GM18511 (cell line): ENCODE measurements around the gene MNX1.

Experiments
- ATAC-seq: cut with Tn5 transposase; IDR thresholded peaks from one replicate; pipeline ENCODE4 v1.9.1; 2021; ENCODE audit warnings: mild to moderate bottlenecking, moderate library complexity; ENCODE audit not compliant: unreplicated experiment

Gene MNX1

GRCh38 chr7:157016352-157017041, 6.0 kb upstream of the MNX1 start:
- ATAC-seq: peak; percentile 75

GRCh38 chr7:157016024-157016351, 5.5 kb upstream of the MNX1 start:
- ATAC-seq: peak; percentile 4

DNA sequence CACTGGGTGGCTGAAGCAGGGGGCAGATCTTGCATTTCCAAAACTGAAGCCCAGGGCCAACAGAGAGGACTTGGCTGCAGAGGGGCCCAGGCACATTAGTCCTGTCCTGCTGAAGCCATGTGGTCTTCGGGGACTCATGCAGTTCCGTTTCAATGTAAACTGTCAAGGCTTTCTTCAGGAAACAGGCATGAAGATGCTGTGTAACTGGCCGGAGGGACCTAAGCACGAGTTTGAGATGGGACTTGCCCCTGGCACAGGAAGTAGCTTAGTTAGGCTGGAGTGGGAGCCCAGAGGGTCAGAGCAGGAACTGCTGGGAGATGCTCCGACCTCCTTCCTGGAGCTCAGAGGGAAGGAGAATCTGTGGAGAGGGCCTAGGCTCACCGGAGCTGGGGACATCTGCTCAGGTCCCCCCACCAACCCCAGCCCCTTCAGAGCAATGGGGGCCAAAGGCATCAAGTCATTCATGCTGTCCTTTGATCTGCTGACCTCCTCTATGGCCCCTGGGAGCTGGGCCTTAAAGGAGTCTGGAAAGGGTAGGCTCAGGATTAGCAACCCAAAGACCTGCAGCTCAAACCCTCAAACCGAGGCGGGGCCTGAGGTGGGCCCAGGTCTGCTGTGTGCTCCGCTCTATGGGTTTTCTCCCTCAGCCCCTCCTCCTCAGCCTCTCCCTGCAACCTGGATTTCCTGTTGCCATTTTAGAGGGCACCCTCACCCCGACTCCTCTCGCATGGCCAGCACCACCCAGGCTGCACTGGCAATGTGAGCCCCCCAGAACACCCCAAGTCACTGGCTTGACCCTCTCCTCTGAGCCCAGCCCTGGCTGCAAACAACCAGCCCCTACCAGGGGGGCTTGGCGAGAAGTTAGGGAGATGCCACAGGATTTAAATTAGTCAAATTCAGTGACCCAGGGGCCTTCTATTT, 4.4 kb upstream of the MNX1 start:
- ATAC-seq: no peak

DNA sequence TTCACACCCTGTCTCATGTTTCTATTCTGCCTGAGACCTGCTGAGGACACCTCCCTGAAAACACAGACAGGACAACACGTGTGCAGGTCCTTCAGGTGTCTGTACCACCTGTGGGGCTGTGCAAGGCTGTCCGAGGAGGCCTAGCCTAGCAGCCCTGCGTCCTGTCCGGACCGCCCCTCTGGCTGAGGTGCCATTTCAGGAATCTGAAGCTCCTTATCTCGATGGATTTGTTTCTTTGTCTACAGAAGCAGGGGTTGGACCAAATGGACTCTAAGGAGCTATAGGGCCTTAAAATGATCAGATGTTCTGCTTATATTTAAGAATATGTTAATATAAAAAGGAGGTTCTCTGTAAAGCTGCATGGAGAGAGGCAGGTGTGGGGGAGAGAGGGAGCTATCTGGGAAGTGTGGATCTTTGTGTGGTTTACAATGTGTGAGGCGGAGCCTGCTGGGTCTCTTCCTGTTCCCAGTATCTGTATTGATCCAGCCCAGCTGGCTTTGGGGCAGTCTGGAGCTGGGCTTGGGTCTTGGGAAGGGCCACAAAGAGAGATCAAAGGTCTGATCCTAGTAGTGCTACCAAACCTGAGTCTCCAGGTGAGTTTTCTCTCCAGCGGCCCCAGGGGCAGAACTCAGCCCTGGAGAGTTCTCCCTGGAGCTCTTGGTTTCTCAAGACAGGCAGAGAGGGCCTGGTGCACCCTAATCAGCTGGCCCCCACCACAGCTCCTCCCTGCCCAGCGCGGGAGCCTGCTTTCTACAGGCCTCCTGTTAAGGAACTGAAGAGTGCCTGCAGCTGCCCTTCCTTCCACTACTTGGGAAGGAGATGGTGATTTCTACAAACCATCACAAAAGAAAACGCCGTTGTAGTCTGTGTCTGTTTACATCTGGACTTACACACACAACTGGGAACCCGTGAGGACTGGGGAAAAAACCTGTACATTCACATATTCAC, 3.4 kb upstream of the MNX1 start:
- ATAC-seq: no peak

- ATAC-seq: no peak
These were observed 2.6 kb upstream of the MNX1 start for GRCh38 chr7:157013101-157013500.

GRCh38 chr7:157012113-157012547, 1.7 kb upstream of the MNX1 start:
- no peak for ATAC-seq

DNA sequence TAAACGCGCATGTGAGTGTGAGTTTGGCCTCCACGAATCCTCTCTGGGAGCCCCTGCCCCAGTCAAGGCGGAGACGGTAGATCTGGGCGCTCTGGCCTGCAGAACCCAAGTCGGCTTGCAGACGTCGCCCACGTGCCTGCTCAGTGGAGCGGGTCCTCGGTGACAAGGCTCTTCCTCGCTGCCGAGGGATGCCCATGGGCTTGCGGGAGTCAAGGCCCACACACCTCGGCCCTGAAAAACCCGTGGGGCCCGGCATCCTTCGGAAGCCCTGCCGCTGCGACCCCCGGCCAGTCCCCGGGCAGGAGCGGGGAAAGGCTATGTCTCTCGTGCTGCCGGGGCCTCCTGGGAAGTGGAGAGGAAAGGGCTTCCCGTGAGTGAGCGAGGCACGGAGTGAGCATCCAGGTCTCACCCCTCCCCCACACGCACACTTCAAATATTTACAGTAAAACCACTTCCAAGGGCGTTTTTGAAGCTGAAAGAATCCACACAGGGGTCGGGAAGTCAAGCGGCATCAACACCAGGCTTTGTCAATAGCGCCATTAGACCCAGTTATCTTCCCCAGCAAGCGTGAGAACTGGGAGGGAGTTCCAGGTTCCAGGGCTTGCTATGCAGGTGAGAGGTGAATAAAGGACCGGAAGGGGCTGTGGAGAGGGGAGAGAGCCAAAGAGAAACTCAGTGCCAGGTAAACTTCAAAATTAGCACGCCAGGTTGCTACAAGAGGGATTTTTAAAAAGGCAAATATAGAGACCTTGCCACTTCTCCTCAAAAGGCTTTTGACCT, 1.1 kb upstream of the MNX1 start:
- ATAC-seq: peak; percentile 18

DNA sequence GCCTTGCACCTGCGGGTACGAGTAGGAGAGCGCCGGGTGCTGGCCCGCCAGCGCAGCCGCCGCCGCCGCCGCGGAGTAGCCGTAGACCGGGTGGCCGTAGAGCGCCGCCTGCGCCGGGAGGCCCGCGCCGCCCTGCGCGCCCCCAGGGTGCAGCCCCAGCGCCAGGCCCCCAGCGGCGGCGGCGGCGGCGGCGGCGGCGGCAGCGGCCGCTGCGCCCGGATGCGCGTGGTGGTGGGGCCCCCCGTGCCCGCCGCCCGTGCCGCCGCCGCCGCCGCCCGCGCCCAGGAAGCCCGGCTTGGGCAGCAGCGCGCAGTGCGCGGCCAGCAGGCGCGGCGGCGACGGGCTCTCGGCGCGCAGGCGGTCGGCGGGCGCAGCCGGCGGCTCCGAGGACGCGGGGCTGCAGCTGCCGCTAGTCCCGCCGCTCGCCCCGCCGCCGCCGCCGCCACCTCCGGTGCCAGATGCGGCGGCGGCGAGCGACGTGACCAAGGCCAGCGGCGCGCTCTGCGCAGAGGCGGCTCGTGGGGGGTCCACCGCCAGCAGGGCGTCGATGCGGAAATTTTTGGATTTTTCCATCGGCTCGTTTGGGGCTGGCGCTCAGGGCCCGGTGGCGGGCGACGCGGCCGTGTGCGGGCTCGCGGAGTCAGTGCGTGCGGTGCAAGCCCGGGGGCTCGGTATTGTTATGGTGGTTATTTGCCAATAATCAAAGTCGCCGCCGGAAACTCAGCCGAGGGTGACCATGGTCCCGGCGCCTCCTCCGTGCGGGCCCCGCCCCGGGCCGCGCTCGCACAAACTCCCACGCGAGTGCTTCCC, 480 bp downstream of the MNX1 start:
- ATAC-seq: peak; percentile 28

- peak; percentile 42 for ATAC-seq
These were observed 1.2 kb downstream of the MNX1 start for GRCh38 chr7:157009170-157009777.

GRCh38 chr7:157008206-157009169, 2.0 kb downstream of the MNX1 start:
- peak; percentile 5 for ATAC-seq

GRCh38 chr7:157007470-157008066, 2.9 kb downstream of the MNX1 start:
- no peak for ATAC-seq

DNA sequence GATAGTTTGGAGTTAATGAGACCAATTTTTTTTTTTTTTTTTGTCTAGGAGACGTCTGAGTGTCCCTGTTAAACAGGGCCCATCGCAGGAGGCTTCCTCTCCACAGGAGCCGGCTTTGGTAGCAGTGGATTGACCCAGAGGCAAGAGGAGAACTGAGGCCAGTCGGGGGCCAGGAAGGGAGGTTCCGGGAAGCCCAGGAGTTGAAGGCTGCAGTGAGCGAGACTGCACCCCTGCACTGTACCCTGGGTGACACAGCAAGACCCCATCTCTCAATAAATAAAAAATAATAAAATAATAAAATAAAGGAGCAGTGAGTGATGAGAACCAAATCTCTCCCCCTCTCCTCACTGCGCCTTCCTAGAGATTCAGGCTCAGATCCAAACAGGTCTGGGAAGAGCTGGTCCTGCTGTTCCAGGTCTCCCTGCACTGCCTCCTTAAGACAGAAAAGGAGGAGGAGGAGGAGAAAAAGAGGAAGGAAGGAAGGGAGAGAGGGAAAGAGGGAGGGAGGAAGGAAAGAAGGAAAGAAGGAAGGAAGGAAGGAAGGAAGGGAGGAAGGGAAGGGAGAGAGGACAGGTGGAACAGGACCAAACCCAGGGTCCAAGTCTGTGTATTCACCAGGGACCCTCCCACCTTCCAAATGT, 3.5 kb downstream of the MNX1 start:
- no peak for ATAC-seq

DNA sequence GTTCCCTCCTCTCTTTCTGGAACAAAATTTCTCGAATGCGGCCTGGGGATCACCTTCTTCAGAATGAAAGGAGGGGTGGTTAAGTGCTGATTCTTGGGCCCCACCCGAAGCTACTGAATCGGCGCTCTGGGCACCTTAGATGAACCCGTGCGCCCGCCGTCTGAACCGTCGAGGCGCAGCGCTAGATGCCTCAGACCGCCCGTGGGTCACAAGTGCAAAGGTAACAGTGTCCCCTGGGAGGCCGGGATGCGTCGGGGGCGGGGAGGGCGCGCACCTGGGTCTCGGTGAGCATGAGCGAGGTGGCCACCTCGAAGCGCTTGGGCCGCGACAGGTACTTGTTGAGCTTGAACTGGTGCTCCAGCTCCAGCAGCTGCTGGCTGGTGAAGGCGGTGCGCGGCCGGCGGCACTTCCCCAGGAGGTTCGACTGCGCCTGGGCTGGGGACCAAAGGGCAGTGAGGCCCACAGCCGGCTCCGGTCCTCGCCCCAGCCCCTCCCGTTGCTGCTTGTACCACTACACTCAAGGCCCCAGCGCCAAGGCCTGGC, 4.2 kb downstream of the MNX1 start:
- ATAC-seq: no peak

DNA sequence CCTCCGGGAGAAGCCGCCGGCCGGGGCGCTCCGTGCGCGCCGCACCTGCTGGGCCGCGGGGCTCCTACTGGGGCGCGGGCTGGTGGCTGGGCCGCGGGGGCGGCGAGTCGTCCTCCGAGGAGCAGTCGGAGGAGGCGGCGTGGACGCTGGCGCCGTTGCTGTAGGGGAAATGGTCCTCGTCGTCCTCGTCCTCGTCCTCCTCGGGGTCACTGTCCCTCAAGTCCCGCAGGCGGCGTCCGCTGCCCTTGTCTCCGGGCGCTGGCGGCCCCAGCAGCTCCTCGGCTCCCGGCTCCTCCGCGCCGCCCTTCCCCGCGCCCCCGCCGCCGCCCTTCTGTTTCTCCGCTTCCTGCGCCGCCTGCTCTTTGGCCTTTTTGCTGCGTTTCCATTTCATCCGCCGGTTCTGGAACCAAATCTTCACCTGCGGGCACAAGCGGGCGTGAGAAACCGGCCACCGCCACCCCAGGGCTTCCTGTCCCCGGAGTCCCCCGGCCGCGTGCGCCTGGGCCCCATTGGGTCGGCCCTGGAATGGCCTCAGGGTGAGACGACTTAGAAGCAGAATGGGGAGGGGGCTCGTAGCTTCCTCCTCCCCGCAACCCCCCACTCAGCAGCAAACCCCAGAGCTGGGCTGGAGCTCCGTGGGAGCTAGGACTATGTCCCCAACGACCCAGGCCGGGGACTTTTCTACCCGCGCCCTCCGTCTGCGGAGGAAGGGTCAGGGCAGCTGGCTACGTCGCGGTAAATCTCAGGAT, 4.8 kb downstream of the MNX1 start:
- ATAC-seq: no peak

DNA sequence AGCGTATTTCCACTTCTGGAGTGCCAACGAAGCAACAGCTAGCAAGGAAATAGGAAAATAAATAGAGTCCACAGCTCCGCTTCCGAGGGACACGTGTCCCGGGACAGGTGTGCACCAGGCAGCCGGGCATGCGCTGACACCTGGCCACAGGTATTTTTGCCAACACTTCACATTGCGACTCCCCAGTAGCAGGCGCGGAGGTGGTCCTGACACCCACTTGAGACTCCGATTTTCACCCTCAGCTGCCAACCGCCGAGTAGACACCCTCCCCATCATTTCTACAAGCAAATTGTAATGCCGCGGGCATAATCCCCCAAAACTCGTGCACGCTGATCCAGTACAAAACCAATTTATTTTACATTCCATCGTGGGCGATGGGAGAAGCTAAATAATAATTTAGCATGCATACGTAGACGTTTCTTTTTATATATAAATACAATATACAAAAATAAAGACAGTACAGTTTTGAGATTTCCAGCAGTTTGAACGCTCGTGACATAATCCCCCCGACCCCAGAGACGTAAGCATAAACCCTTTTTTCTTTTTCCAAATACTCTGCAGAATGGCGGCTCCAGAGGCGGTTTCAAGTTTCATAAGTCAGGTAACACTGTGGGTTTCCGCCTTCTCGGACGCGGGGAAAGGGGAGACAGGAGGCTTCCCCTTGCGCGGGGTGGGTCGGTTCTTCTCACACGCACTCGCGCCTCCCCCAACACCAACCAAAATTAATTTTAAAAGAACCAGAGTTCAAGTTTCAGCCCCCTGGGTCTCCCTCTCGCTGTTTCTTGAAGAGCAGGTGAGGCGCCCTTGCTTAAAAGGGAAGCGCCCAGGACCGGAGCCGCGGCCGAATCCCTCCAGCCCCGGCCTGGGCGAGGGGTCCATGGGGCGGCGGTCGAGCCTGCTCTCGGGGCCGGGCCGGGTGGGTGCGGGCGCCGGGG, 5.7 kb downstream of the MNX1 start:
- ATAC-seq: no peak
